Hematopoietic multipotent progenitor cell treated with erythropoietin and hydrocortisone succinate and interleukin-3 and kit ligand, for 6 days (in vitro differentiated cells): ENCODE measurements around the gene ATP5ME.
"Not testable (repeated sequence)": the region's sequence is repeated elsewhere in the genome, so short reads cannot be mapped to it uniquely, and the experiment has no call there.

Source experiments
- DNase-seq: peaks from one replicate; pipeline ENCODE4 v3.0.0-alpha.2; 2015

ATP5ME gene, protein sequence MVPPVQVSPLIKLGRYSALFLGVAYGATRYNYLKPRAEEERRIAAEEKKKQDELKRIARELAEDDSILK

DNA sequence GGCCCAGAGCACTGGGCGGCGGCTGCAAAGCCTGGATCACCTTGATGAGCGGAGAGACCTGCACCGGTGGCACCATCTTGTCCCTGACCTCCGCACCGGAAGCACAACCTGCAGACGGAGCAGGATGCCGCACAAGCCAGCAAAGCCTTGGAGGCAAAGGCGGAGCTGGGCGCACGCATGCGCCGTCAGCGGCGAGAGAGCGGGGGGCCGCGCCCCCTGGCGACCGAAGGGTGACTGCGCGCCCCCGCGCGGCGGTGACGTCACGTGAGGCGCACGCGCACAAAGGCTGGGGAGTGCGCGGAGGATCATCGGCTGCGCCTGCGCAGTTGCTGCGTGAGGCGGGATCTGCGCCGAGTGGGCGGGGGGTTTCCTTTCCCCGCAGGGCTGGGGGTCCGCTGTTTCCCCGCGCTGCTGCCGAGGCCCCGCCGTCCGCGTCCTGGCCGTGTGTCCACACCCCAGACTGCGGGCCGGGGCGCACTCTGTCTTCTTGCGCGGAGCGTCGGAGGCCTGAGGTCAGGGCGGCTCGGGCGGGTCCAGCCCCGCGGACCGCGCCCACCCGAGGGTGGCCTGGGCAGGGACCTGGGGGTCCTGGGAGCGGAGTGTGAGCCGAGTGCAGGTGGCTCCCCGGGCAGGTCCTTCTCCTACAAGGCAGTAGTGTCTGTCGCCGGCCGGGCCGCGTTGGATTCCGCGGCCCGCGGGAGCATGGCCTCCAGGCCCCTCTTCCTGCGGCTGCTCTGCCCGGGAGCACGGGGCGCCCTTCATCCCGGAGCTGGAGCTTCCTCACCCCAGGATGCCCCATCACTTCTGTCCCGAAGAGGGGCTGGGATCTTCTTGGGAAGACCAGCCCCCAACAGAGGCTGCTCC, at the start of gene ATP5ME, which contains the start of gene MYL5:
TSS of gene ATP5ME (minus strand) at position 105 of the 864 bp plus-strand sequence. CDS start at position 76, 29 bp downstream.
TSS of gene MYL5 (plus strand) at position 371 of the 864 bp plus-strand sequence. CDS start 3,485 bp downstream, outside the sequence.
- peak; percentile 98 for DNase-seq

DNA sequence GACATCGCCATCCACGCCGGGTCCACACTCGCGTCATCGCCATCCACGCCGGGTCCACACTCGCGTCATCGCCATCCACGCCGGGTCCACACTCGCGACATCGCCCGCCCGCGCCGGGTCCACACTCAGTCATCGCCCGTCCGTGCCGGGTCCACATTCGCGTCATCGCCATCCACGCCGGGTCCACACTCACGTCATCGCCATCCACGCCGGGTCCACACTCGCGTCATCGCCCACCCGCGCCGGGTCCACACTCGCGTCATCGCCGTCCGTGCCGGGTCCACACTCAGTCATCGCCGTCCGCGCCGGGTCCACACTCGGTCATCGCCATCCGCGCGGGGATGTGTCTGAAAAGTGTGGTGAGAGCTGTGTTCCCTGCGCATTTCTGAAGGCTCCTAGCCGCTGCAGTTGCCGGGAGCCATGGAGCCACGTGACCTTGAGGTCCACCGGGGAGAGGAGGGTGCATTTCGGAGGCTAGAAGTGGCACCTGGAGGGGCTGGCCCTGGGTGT, 48.8 kb upstream of the ATP5ME start:
- DNase-seq, result no peak

DNA sequence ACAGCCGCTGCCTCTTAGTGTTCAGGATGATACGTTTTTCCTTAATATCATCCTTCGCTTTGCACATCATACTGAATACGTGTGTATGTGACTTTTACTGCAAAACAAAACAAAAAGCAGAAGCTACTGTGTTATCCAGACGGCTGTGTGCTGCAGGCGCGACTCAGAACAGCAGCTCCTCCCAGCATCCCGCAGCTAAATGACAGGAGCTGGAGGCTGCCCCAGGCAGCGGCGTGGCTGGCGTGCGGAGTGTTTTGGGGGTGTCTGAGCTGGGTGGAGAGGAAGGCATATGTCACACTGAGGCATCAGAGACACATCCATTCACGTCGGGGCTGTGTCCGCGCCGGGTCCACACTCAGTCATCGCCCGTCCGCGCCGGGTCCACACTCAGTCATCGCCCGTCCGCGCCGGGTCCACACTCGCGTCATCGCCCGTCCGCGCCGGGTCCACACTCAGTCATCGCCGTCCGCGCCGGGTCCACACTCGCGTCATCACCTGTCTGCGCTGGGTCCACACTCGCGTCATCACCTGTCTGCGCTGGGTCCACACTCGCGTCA, 48.2 kb upstream of the ATP5ME start:
- DNase-seq, result no peak

DNA sequence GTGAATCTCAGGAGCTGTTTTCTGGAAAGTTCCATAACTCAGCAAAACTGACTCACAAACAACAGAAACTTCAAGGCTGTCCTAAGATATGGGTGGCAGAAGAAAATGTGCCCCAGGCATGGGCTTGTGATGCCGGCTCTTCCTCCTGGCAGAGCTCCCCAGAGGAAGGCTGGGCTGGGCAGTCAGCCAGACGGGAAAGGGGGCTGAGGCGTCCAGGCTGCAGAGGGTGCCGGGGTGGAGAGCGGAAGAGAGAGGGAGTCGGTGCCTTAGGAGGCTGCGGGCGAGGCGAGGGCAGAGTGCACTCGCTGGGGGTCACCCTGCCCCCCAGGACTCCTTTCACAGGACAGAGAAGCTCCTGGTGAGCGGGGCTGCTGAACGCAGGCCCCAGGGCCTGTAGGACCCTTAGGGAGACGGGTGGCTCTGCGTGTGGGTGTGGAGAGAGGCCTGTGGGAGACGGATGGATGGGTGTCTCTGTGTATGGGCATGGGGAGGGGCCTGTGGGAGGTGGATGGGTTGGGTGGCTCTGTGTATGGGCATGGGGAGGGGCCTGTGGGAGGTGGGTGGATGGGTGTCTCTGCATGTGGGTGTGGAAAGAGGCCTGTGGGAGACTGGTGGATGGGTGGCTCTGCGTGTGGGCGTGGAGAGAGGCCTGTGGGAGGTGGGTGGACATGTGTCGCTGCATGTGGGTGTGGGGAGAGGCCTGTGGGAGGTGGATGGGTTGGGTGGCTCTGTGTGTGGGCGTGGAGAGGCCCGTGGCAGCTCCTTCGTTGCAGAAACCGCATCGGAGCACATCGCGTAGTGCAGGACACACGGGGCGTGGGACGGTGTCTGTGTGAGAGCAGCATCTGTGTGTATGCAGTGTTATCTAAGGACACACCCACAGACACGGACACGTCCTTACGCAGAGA, 47.4 kb upstream of the ATP5ME start:
- DNase-seq, result peak; percentile 22

DNA sequence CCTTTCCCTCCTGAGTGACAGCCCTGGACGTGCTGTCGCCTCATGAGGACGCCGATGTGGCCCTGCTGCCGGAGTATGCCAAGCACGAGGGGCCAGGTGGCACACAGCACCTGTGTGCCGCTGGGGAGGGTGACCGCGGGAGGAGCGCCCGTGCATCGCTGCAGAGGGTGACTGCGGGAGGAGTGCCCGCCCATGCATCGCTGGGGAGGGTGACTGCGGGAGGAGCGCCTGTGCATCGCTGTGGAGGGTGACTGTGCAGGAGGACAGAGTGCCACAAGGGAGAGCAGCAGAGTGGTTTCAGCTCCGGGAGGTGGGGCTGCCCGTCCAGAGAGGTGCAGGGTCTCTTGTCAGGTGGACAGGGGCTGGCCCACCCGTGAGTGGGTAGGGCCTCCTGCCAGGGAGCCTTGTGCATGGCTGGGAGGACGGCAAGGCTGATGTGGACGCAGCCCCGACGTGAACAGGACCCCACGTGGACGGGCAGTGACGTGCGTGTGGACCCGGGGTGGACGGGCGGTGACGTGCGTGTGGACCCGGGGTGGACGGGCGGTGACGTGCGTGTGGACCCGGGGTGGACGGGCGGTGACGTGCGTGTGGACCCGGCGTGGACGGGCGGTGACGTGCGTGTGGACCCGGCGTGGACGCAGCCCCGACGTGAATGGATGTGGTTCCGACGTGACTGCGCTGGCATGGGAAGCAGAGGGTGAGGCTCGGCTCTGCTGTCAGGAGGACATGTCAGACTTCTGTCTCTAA, 46.2 kb upstream of the ATP5ME start:
- no peak for DNase-seq

DNA sequence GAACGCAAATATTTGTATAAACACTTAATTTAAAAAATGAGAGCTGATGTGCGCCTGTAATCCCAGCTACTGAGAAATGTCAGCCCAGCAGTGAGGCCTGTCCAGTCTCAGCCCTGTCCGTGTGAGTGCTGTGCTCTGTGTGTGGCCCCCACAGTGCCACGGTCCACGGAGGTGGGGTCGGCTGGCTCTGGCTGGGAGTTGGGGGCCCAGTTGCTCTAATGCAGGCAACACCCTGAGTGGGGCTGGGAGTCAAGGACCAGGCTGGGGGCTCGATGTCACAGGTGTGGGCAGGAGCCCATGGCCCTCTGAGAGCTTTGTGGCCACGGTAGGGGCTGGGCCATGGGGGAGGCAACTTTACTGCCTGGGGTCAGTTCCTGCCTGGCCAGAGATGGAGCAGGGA, 44.4 kb upstream of the ATP5ME start:
- no peak for DNase-seq

DNA sequence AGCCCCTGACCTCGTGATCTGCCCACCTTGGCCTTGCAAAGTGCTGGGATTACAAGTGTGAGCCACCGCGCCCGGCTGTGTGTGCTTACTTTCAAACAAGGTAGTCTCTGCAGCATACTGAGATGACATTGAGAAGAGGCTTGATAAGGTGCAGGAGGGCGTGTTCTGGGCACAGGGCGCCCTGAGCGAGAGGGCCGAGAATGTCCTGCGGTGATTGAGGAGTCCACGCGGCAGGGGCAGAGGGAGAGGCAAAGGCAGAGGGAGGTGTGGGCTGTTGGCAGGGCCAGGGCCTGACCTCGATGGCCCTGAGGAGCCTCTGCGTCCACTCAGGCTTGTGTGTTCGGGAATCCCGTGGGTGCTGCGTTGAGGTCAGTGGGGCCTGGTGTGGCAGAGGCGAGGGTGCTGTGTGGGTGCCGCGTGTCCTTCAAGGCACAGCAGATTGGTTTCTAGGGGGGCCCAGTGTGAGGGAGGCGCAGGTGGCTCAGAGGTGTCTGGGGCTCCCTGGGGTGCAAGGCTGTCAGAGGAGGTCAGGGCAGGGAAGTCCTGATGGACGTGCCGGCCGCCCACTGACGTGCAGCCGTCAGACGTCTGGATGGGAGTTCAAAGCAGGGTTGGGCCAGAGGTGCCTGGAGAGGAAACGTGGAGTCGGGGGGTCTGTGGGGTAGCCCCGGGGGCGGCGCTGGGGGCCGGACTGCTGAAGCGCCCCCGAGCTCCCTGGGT, 43.7 kb upstream of the ATP5ME start:
- no peak for DNase-seq

DNA sequence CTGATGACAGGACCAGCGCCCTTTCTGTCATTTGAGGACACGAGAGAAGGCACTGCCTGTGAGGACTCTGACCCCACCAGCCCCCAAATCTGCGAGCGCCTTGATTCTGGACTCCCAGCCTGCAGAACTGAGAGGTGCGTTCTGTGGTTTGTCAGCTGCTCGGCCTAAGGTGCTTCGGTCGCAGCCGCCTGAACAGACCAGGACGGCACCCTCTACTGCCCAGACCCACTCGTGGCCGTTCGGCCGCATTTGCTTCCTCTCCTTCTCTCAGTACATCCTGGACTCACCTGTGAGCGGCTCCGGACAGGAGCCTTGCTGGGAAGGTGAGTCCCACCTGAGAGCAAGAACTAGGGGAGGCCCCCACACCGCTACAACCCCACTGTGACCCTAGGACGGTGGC, 40.0 kb upstream of the ATP5ME start:
- no peak for DNase-seq

DNA sequence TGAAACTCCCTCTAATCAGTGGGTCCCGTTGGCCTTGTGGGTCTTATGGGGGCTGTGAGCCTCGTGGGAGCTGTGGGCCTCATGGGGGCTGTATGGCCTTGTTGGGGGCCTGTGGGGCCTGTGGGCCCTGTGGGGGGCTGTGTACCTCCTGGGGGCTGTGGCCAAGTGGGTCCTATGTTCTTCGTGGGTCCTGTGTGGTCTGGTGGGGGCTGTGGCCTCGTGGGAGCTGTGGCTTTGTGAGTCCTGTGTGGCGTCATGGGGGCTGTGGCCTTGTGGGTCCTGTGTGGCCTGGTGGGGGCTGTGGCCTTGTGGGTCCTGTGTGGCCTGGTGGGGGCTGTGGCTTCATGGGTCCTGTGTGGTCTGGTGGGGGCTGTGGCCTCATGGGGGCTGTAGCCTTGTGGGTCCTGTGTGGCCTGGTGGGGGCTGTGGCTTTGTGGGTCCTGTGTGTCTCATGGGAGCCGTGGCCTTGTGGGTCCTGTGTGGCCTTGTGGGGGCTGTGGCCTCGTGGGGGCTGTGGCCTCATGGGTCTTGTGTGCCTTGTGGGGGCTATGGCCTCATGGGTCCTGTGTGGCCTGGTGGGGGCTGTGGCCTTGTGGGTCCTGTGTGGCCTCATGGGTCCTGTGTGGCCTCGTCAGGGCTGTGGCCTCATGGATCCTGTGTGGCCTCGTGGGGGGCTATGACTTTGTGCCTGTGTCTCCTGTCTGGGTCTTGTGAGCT, 39.0 kb upstream of the ATP5ME start:
- DNase-seq, result no peak

DNA sequence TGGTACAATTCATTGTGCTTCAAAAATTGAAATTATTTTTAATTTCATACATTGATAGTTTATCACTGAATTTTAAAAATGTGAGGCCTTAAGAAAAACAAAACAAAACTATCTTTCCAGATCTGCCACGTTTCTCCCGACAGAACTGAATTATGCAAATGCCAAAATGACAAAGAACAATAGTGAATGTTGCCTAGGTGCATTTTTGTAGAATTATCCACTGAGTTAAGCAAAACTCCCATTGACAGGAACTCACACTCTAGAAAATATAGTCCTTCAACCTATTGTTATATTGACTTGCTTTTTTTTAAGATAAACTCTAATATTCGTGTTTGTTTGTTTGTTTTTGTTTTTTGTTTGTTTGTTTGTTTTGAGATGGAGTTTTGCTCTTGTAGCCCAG, 38.0 kb upstream of the ATP5ME start:
- DNase-seq, result no peak

DNA sequence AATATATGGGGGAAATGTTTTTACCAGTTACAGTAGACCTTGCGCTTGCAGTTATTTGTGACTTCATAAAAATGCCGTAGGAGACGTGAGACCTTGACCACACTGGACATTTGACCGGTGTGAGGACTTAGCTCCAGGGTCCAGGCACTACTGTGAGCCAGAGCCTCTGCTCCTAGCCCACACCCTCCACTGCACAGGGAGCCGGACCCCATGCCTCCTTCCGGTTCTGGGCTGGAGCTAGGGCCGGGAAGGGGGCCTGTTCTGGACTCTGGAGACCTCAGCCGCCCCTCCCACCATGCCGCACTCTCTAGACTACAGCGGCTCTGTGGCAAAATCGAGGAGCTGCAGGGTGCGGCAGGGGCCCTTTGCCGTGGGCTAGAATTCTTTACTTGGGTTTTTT, 36.8 kb upstream of the ATP5ME start:
- no peak for DNase-seq

DNA sequence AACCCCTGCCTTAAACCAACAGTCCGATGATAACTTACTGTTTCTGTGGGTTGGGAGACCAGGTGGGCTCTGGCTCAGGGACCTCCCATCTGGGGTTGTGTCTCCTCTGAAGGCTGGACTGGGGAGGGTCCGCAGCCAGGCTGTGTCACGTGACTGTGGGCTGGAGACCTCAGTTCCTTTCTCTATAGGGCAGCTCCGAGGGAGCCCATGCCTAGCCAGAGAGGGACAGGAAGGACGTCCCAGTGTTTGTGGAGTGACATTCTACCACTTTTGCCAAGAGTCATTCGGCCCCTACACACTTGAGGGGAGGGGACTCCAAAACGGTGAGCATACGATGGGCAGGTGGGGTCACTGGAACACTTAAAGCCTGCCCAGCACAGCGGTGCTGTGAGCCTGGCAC, 36.0 kb upstream of the ATP5ME start:
- DNase-seq, result no peak

DNA sequence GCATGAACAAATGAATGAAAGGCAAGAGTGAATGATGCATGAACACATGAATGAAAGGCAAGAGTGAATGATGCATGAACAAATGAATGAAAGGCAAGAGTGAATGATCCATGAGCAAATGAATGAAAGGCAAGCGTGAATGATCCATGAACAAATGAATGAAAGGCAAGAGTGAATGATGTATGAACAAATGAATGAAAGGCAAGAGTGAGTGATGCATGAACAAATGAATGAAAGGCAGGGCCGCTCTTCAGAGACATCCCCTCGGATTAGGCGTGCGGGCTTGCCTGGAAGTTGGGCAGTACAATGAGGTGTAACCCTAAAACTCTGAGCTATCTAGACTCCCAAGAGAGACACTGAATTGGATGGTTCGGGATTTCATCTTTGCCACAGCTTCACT, 35.3 kb upstream of the ATP5ME start:
- DNase-seq, result no peak

DNA sequence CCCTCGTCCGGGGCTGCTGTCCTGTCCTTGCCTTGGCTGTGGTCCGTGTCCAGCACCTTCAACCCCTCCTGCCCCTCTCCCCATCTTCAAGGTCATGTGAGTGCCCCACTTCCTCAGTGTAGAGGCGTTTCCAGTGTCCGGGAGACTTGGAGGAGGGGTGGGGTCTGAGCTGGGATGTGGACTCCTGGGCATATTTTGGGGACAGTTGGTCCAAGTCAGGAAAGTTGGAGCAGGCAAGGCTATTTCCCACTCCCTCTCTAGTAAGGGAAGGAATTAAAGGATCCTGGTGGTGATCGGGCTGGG, 34.5 kb upstream of the ATP5ME start:
- no peak for DNase-seq

DNA sequence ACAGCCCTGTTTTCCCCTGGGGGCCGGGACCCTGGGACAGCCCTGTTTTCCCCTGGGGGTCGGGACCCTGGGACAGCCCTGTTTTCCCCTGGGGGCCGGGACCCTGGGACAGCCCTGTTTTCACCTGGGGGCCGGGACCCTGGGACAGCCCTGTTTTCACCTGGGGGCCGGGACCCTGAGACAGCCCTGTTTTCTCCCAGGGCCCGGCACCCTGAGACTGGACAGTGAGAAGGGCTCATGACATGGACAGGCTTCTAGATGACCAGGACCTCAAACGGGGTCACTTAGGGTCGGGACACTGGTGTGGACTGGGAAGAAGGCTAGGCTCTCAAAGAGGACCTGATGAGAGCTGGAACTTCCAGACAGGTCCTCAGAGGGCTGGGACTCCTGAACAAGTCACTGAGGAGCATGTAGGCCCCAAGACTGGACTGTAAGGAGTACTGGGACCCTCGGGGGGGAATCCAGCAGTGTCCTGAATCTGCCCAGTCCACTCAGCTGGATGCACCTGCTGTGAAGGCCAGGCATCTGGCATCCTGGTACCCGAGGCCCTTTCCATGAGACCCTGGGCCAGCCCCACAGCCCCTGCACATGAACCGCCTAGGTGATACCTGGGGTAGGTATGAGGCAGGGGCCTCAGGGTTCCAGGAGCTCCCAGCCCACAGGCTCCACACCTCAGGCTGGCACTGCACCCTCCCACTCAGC, 34.0 kb upstream of the ATP5ME start:
- no peak for DNase-seq

DNA sequence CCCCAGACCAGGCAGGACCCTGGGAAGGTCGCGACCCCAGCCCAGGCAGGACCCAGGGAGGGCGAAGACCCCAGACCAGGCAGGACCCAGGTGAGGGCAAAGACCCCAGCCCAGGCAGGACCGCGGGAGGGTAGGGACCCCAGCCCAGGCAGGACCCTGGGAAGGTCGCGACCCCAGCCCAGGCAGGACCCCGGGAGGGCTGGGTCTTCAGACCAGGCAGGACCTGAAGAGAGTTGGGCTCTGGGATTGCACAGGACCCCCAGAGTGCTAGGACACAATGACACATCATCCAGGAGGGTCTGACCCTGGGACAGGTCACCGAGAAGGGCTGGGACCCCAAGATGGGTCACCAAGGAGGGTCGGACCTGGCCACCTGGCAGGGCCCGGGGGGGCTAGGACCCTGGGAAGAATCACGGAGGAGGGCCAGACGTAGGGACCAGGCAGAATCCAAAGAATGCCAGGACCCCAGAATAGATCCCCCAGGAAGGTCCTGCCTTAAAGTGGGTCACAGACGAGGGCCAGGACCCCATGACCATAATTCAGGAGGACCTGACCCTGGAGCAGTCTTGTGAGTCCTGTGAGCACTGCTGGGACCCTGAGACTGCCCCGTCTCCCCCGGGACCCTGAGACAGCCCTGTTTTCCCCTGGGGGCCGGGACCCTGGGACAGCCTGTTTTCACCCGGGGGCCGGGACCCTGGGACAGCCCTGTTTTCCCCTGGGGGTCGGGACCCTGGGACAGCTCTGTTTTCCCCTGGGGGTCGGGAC, 32.9 kb upstream of the ATP5ME start:
- no peak for DNase-seq

DNA sequence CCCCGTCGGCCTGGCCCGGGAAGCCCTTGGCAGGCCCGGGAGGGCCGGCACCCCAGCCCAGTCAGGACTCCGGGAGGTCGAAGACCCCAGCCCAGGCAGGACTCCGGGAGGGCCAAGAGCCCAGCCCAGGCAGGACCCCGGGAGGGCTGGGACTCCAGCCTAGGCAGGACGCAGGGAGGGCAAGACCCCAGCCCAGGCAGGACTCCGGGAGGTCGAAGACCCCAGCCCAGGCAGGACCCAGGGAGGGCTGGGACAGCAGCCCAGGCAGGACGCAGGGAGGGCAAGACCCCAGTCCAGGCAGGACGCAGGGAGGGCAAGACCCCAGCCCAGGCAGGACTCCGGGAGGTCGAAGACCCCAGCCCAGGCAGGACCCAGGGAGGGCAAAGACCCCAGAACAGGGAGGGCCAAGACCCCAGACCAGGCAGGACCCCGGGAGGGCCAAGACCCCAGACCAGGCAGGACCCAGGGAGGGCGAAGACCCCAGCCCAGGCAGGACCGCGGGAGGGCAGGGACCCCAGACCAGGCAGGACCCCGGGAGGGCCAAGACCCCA, 32.1 kb upstream of the ATP5ME start:
- DNase-seq, result not testable (repeated sequence)

DNA sequence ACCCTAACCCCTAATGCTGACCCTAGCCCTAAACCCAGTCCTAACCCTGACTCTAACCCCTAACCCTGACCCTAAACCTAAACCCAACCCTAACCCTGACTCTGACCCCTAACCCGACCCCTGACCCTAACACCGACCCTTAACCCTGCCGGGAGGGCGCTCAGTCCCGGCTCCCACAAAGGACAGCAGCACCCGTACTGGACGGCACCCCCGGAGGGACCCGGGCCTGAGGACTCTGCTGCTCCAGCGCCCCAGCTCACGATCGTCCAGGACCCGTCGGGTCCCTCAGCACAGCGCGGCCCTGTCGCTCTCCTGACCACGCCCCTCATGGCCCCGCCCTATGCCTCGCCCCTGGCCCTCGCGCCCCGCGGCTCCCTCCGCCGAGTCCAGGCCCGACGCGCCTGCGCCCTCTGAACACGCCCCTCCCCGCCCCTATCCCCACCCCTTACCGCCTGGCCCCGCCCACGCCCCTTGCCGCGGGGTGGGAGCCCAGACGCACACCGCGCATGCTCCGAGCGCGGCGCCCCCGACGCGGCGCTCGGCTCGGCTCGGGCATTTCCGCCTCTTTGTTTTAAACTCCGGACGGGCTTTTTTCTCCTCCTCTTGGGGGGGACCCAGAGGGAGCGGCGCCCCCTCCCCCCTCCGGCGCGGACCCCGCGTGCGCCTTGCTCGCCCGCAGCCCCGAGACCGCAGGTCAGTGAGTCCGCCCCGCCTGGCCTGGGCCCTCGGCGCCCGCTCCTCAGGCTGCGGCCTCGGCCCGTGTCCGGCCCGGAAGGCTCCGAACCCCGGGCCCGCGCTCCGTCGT, 31.4 kb upstream of the ATP5ME start, which contains the start of gene PCGF3:
TSS of gene PCGF3 (plus strand) at position 555 of the 805 bp plus-strand sequence. CDS start 27,849 bp downstream, outside the sequence.
- DNase-seq, result peak; percentile 97
